Activated naive CD8-positive, alpha-beta T cell treated with anti-CD3 and anti-CD28 coated beads, Interleukin-2, amount 10 ng/mL, durations not matched to agents 7 days and 5 days (primary cell): Measurements from ENCODE around the gene DLG2. TPM values are rescaled to one million over a fixed set of nuclear protein-coding genes. Genes with fewer than 3 reads are reported as not detected.

ENCODE experiments used
- ATAC-seq: fragments of 150-1000 bp; cut with Tn5 transposase; one replicate; pipeline ENCODE4 v1.10.0; 2021; ENCODE audit warnings: low read depth, moderate library complexity
- POLR2A ChIA-PET: fragments of 350-600 bp; sonication (Branson Sonifier 250); formaldehyde crosslinking; loops from one replicate; lab custom pipeline; 2021; ENCODE audit warnings: antibody characterized with exemption; lab: Charles Lee
- DNase-seq: peaks from one replicate; pipeline ENCODE4 v3.0.0; 2021
- H3K27ac Mint-ChIP-seq: one replicate; pipeline ENCODE4 v1.8.0; 2022; ENCODE audit warnings: mild to moderate bottlenecking, mixed read lengths
- H3K27me3 Mint-ChIP-seq: one replicate; pipeline ENCODE4 v1.8.0; 2022; ENCODE audit warnings: mild to moderate bottlenecking, moderate library complexity, mixed read lengths
- H3K36me3 Mint-ChIP-seq: one replicate; pipeline ENCODE4 v1.8.0; 2021; ENCODE audit warnings: mild to moderate bottlenecking, mixed read lengths
- H3K4me1 Mint-ChIP-seq: one replicate; pipeline ENCODE4 v1.8.0; 2021; ENCODE audit warnings: mixed read lengths
- H3K4me3 Mint-ChIP-seq: one replicate; pipeline ENCODE4 v1.8.0; 2022; ENCODE audit warnings: mild to moderate bottlenecking, moderate library complexity, mixed read lengths
- H3K9me3 Mint-ChIP-seq: one replicate; pipeline ENCODE4 v1.8.0; 2021; ENCODE audit warnings: mixed read lengths
- total RNA-seq, 2 experiments: library from RNA; stranded (reverse); gene quantifications; one replicate each; pipeline ENCODE4 v1.2.3, GENCODE V29; 2021

The DLG2 gene
- total RNA-seq, 2 experiments from 2014 or later, result 2.6 to 3.4 TPM

DNA sequence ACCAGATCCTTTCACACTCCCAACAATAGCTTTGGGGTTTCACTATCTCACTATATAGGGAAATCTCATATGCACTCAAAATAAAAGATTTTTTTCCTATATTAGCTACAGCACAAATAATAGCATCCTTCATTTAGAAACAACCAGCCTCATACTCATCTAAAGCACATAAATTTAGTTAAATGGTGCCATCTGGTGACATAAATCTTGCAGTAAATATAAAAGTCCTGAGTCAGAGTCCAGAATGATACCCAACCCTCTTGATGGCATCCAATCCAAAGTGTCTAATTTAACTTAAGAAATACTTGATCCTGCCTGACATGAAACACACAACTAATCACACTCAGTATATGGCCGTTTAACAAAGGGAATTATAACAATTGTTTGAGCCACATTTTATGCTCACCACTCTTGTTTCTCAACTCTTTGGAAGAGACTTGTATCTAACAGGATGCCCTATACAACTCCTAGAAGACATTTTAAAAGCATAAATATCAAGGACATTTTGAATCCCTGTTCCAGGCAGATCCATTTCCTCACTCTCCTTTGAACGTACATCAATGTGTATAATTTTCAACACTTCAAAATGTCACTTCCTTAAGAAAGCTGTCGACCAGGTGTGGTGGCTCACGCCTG lies 36.2 kb downstream of the DLG2 start:
- POLR2A ChIA-PET, result no interaction called here

DNA sequence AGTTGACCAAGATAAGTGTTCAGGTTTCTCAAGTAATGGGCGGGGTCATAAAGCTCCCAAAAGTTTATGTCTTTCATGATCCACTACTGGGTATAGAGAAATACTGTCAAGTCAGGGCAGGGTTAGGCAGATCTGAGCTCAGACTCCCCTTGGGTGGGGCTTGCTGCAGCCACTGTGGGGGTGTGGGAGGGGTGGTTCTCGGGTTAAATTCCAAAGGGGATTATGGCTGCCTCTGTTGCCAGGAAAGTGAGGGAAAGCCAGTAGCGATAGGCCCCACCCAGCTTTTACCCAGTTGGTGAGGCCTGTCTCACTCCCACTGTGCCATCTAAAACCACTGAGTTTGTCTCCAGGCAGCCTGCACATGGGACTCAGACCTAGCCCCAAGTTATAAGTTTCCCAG lies 37.8 kb downstream of the DLG2 start:
- DNase-seq, result no peak
- ATAC-seq, result no peak
- Mint-ChIP-seq H3K27ac (no peak overlapping the region), H3K36me3 (no peaks in the 10 kb centered on the region), H3K4me3 (no peak overlapping the region), H3K4me1 (no peaks in the 10 kb centered on the region), H3K9me3 (peaks cover 3% of the 10 kb centered on the region), H3K27me3 (peaks cover 15% of the 10 kb centered on the region)
- POLR2A ChIA-PET, result no interaction called here

More for the DNA sequence above, 36.2 kb downstream of the DLG2 start:
- no peak for DNase-seq
- no peaks in the 10 kb centered on the region for H3K36me3 Mint-ChIP-seq
- peaks cover 11% of the 10 kb centered on the region for H3K27me3 Mint-ChIP-seq
- H3K9me3 Mint-ChIP-seq, result peaks cover 3% of the 10 kb centered on the region
- H3K27ac Mint-ChIP-seq, result no peak overlapping the region
- no peaks in the 10 kb centered on the region for H3K4me1 Mint-ChIP-seq
- ATAC-seq, result no peak
- H3K4me3 Mint-ChIP-seq, result no peak overlapping the region

DNA sequence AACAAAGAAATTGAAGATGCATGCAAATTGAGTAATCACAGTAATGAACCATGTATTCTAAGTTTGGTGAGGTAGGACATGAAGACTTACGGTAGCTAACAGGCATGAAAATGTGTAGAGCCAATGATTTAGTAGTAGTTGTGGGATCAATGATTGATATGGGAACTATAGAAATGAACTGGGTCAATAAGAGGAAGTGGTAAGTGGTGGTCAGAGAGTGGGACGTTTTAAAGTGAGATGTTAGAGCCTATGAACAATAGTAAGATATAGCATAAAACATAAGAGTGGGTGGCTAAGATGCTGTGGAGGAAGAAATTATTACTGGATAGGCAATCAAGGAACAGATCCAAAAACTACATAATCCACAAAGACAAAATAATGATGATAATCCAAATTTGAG lies 45.0 kb downstream of the DLG2 start:
- H3K9me3 Mint-ChIP-seq, result no peaks in the 10 kb centered on the region
- no peak for ATAC-seq
- H3K4me1 Mint-ChIP-seq, result no peaks in the 10 kb centered on the region
- peaks cover 13% of the 10 kb centered on the region for H3K27me3 Mint-ChIP-seq
- DNase-seq, result no peak
- no peak overlapping the region for H3K4me3 Mint-ChIP-seq
- H3K27ac Mint-ChIP-seq, result no peak overlapping the region
- POLR2A ChIA-PET, result no interaction called here
- no peaks in the 10 kb centered on the region for H3K36me3 Mint-ChIP-seq

DNA sequence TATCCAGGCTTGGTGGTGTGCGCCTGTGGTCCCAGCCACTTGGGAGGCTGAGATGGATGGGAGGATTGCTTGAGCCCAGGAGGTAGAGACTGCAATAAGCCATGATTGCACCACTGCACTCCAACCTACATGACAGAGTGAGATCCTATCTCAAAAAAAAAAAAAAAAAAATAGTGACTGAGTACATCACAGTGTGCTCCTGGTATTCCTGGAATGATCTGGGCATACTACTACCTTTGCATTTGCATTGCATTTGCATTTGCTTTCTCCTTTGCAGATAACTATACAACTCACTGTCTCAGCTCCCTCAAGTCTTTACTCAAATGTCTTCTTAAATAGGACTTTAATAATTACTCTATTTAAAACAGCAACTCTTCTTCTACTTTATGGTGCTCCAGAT lies 51.8 kb downstream of the DLG2 start:
- H3K4me3 Mint-ChIP-seq, result no peak overlapping the region
- H3K36me3 Mint-ChIP-seq, result no peaks in the 10 kb centered on the region
- ATAC-seq (no peak), DNase-seq (no peak)
- peaks cover 2% of the 10 kb centered on the region for H3K27me3 Mint-ChIP-seq
- no peak overlapping the region for H3K27ac Mint-ChIP-seq
- no peaks in the 10 kb centered on the region for H3K4me1 Mint-ChIP-seq
- H3K9me3 Mint-ChIP-seq, result no peaks in the 10 kb centered on the region
- POLR2A ChIA-PET, result no interaction called here

DNA sequence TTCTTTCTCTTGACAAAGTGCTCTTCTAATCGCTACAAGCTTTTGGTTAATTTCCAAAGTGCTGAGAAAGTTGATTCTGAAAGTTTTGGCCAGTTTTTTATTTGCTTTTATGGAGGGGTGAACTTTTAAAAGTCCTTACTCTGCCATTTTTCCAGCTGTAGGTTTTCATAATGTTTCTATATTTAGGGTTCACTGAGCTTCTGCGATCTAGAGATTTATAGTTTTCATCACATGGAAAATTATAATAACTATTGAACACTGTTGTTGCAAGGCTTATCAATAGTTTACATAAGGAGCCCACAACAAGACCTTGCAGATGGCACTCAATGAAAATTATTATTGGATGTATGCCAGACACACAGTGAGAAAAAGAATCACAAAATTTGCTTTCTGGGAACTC lies 55.1 kb downstream of the DLG2 start:
- POLR2A ChIA-PET, result no interaction called here
- H3K9me3 Mint-ChIP-seq, result no peaks in the 10 kb centered on the region
- H3K4me3 Mint-ChIP-seq, result no peak overlapping the region
- DNase-seq, result no peak
- ATAC-seq, result no peak
- H3K4me1 Mint-ChIP-seq, result peaks cover 5% of the 10 kb centered on the region
- H3K27me3 Mint-ChIP-seq, result peaks cover 10% of the 10 kb centered on the region
- H3K36me3 Mint-ChIP-seq, result no peaks in the 10 kb centered on the region
- H3K27ac Mint-ChIP-seq, result no peak overlapping the region

DNA sequence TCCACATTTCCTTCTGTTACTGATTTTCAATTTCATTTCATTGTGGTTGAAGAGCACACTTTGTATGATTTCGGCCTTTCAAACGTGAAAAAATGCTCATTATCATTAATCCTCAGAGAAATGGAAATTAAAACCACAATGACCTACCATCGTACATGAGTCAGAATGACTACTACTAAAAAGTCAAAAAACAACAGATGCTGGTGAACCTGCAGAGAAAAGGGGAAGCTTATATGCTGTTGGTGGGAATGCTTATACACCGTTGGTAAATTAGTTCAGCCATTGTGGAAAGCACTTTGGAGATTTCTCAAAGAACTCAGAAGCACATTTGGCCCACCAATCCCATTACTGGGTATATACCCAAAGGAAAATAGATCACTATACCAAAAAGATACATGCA lies 57.6 kb downstream of the DLG2 start:
- POLR2A ChIA-PET, result no interaction called here
- DNase-seq, result no peak
- Mint-ChIP-seq H3K36me3 (no peaks in the 10 kb centered on the region), H3K4me3 (no peak overlapping the region), H3K4me1 (peaks cover 5% of the 10 kb centered on the region), H3K9me3 (no peaks in the 10 kb centered on the region), H3K27ac (no peak overlapping the region), H3K27me3 (peaks cover 13% of the 10 kb centered on the region)
- ATAC-seq, result no peak

DNA sequence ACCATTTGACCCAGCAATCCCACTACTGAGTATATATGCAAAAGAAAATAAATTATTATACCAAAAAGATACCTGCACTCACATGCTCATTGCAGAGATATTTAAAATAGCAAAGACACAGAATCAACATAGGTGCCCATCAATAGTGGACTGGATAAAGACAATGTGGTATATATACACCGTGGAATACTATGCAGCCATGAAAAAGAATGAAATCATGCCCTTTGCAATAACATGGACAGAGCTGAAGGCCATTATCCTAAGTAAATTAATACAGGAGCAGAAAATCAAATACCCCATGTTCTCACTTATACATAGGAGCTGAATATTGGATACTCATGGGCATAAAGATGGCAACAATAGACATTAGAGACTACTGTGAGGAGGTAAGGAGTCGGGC lies 68.7 kb downstream of the DLG2 start:
- POLR2A ChIA-PET, result no interaction called here
- Mint-ChIP-seq H3K36me3 (no peaks in the 10 kb centered on the region), H3K27me3 (peaks cover 4% of the 10 kb centered on the region), H3K9me3 (peaks cover 3% of the 10 kb centered on the region), H3K4me1 (no peaks in the 10 kb centered on the region), H3K27ac (no peak overlapping the region), H3K4me3 (no peak overlapping the region)
- DNase-seq, result no peak
- no peak for ATAC-seq

DNA sequence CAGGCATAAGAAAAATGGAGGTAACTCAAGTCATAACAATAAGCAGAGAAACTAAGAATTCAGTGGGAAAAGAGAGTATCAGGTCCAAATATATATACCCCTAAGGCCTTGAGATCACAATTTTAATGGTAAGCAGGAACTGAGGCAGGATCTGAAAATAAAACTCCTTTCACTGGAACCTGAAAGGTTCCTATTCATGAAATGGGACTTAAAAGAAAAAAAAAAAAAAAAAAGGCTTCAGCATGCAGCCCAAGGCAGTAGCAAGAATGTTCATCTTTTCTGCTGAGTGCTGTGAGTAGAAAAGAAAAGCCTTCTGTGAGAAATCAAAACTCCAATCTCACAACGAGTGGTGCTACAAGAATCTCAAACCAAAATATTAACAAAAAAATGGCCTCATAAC lies 75.3 kb downstream of the DLG2 start:
- ATAC-seq (no peak), DNase-seq (no peak)
- POLR2A ChIA-PET, result no interaction called here
- H3K27ac Mint-ChIP-seq, result no peak overlapping the region
- no peak overlapping the region for H3K4me3 Mint-ChIP-seq
- H3K27me3 Mint-ChIP-seq, result peaks cover 2% of the 10 kb centered on the region
- no peaks in the 10 kb centered on the region for H3K36me3 Mint-ChIP-seq
- no peaks in the 10 kb centered on the region for H3K4me1 Mint-ChIP-seq
- peaks cover 1% of the 10 kb centered on the region for H3K9me3 Mint-ChIP-seq

DNA sequence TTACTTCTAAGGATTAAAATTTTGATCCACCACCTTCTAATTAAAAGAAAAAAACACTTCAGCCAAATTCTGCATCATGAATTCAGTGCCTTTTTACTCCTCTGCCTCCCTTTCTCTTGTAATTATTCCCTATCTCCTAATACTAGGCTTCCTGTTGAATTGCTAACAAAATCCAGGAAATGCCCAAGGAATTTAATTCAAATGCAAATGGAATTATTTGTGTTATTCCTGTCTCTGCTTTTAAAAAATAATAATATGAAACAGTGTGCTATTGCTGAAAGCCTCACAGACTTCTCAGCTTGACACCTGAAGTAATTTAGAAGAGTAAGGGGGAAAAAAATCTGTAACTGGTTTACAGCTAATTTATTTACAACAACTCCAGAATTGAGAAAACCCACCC lies 85.5 kb downstream of the DLG2 start:
- no peaks in the 10 kb centered on the region for H3K4me1 Mint-ChIP-seq
- no peak overlapping the region for H3K27ac Mint-ChIP-seq
- POLR2A ChIA-PET, result no interaction called here

DNA sequence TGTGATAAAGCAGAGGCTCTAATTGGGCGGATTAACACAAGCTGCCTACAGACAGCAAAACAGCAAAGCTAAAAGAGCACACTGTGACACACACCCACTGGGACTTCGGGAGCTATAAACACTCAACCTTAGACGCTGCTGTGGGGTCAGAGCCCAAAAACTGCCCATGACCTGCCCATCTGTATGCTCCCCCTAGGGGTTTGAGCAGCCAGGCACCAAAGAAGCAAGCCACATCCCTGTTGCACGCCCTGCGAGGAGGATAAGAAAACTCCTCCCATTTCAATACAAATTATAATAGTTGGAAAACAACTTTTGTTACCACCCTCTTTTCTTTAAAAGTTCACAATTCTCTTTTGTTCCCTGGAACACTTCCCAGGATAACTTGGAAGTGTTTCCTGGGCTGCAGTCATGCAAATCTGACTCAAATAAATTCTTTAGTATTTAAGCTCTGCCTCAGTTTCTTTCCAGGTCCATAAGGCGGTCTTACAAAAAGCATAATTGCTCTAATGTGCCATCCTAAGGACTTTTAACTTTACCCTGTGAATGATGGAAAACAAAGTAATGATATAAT lies 86.4 kb downstream of the DLG2 start:
- POLR2A ChIA-PET, result no interaction called here
- no peaks in the 10 kb centered on the region for H3K36me3 Mint-ChIP-seq
- H3K4me3 Mint-ChIP-seq, result no peak overlapping the region
- H3K9me3 Mint-ChIP-seq, result no peaks in the 10 kb centered on the region
- no peak overlapping the region for H3K27ac Mint-ChIP-seq
- no peaks in the 10 kb centered on the region for H3K4me1 Mint-ChIP-seq
- H3K27me3 Mint-ChIP-seq, result no peaks in the 10 kb centered on the region
- DNase-seq (no peak), ATAC-seq (no peak)

More for the DNA sequence above, 85.5 kb downstream of the DLG2 start:
- Mint-ChIP-seq H3K9me3 (peaks cover 1% of the 10 kb centered on the region), H3K27me3 (no peaks in the 10 kb centered on the region), H3K36me3 (no peaks in the 10 kb centered on the region), H3K4me3 (no peak overlapping the region)
- DNase-seq (no peak), ATAC-seq (no peak)

DNA sequence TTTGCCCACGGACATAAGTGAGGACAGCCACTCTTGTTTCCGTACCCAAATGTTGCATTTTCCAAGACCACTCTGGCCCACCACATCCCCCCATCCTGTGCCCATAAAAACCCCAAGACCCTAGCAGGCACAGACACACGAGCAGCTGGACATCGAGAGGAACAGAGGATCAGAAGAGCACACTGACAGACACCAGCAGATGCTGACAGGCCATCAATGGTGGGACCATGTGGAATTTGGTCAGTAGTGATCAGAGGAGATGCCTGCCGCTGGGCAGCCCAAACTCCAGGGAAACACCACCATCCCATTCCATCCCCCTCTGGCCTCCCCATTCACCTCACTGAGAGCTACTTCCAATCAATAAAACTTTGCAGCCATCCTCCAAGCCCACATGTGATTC lies 87.0 kb downstream of the DLG2 start:
- no peaks in the 10 kb centered on the region for H3K36me3 Mint-ChIP-seq
- no peaks in the 10 kb centered on the region for H3K27me3 Mint-ChIP-seq
- POLR2A ChIA-PET, result no interaction called here
- no peak overlapping the region for H3K4me3 Mint-ChIP-seq
- ATAC-seq (no peak), DNase-seq (no peak)
- no peaks in the 10 kb centered on the region for H3K4me1 Mint-ChIP-seq
- no peak overlapping the region for H3K27ac Mint-ChIP-seq
- H3K9me3 Mint-ChIP-seq, result no peaks in the 10 kb centered on the region

DNA sequence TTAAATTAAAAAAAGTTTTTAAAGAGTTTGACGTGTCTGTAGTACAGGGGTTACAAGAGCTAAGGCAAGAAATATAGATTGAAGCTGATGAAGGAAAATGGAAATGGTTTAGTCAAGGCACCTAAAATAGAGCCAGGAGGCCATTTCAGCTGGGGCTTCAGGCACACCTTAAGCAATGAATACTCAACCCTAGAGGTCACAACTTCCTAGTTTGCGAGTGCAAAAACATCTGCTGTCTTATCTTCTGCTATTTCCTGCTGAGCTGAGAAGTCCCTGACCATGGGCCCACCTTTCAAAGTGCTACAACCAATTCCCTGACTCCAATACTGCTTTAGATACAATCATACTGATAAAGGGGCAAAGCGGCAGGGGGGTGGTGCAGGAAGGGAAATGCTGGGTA lies 87.4 kb downstream of the DLG2 start:
- Mint-ChIP-seq H3K9me3 (peaks cover 3% of the 10 kb centered on the region), H3K27ac (no peak overlapping the region), H3K27me3 (no peaks in the 10 kb centered on the region), H3K36me3 (no peaks in the 10 kb centered on the region), H3K4me3 (no peak overlapping the region), H3K4me1 (no peaks in the 10 kb centered on the region)
- DNase-seq, result no peak
- POLR2A ChIA-PET, result no interaction called here
- ATAC-seq, result no peak

DNA sequence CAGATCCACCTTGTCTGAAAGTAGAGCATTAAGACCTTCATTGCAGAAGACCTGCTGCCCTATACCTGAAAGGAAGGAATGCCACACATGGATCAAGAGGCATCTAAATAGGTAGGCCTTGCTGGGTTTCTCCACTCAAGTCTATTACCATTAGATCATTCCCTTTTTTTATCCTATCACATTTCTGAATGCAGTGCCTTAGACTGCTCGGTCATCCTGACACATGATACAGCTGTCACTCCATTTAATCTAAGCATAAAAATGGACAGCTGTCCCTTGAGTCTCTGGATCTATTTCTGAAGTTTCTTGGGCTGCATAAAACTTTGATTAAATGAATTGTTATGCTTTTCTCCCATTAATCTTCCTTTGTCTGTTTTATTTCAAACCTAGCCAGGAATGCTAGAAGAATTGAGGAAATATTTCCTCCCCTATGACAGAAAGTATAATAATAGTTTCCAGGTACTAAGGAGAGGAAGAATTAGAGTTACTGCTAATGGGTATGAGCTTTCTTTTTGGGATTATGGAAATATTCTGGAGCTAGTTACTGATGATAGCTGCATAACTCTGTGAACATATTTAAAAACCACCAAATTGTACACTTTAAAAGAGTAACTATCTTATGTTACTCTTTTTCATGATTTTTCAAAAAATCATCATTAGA lies 88.0 kb downstream of the DLG2 start:
- Mint-ChIP-seq H3K27me3 (no peaks in the 10 kb centered on the region), H3K27ac (no peak overlapping the region), H3K4me1 (no peaks in the 10 kb centered on the region), H3K4me3 (no peak overlapping the region), H3K9me3 (peaks cover 3% of the 10 kb centered on the region), H3K36me3 (no peaks in the 10 kb centered on the region)
- DNase-seq, result no peak
- no peak for ATAC-seq
- POLR2A ChIA-PET, result no interaction called here

DNA sequence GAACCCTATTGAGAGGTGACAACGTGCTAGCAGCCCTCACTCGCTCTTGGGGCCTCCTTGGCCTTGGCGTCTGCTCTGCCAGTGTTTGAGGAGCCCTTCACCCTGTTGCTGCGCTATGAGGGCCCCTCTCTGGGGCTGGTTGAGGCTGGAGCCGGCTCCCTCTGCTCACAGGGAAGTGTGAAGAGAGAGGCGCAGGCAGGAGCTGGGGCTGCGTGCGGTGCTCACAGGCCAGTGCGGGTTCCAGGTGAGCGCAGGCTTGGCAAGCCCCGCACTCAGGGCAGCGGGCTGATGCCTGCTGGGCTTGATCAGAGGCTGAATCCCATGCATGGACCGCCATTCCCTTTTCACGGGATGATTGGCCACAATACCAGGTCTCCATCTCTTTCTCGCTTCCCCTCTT lies 90.7 kb downstream of the DLG2 start:
- no peak for DNase-seq
- no peak for ATAC-seq
- Mint-ChIP-seq H3K27me3 (no peaks in the 10 kb centered on the region), H3K4me3 (no peak overlapping the region), H3K27ac (no peak overlapping the region), H3K36me3 (no peaks in the 10 kb centered on the region), H3K4me1 (no peaks in the 10 kb centered on the region), H3K9me3 (peaks cover 3% of the 10 kb centered on the region)
- POLR2A ChIA-PET, result no interaction called here
